ENCODE data around the gene URGCP.

Gene URGCP

GRCh38 chr7:43943417-43944187 lies 37.2 kb upstream of the URGCP start:
- Histone ChIP-seq H3K27me3 (ENCODE audit: insufficient read depth, low read length) (no peaks in the 10 kb centered on the region), H3F3A (ENCODE audit: insufficient read depth, low read length) (no peaks in the 10 kb centered on the region), H3K79me2 (ENCODE audit: insufficient read depth, low read length) (no peaks in the 10 kb centered on the region), H3K36me3 (ENCODE audit: insufficient read depth, low read length) (no peaks in the 10 kb centered on the region), H3K27ac (ENCODE audit: low read depth, low read length, poor library complexity, severe bottlenecking) (no peak overlapping the region), H4K20me1 (ENCODE audit: insufficient read depth, low read length) (no peaks in the 10 kb centered on the region), H3K4me2 (ENCODE audit: low read length) (no peak overlapping the region), H3K4me3 (ENCODE audit: low read depth, low read length, poor library complexity, severe bottlenecking) (no peak overlapping the region), H2AFZ (ENCODE audit: low read length) (no peak overlapping the region), H3K4me1 (ENCODE audit: insufficient read depth, low read length, severe bottlenecking) (no peaks in the 10 kb centered on the region), H3K9ac (ENCODE audit: low read length) (no peak overlapping the region), H3K9me2 (ENCODE audit: low read depth, low read length) (no peaks in the 10 kb centered on the region), H3K9me3 (ENCODE audit: low read length) (no peaks in the 10 kb centered on the region)
- no peak for TF ChIP-seq CTCF (IDR thresholded peaks at IDR 0.05; ENCODE audit: low read length)
- TF ChIP-seq EZH2 (IDR thresholded peaks at IDR 0.05; ENCODE audit: borderline replicate concordance, low read length), result no peak

- H3K9ac ChIP-seq (ENCODE audit: low read length), result no peak overlapping the region
- no peak overlapping the region for H3K27ac ChIP-seq (ENCODE audit: low read depth, low read length, poor library complexity, severe bottlenecking)
- no peaks in the 10 kb centered on the region for H3K9me3 ChIP-seq (ENCODE audit: low read length)
- no peaks in the 10 kb centered on the region for H3K9me2 ChIP-seq (ENCODE audit: low read depth, low read length)
- no peak overlapping the region for H2AFZ ChIP-seq (ENCODE audit: low read length)
- no peaks in the 10 kb centered on the region for H3K36me3 ChIP-seq (ENCODE audit: insufficient read depth, low read length)
- H3K4me2 ChIP-seq (ENCODE audit: low read length), result no peak overlapping the region
- no peak overlapping the region for H3K4me3 ChIP-seq (ENCODE audit: low read depth, low read length, poor library complexity, severe bottlenecking)
- TF ChIP-seq EZH2 (IDR thresholded peaks at IDR 0.05; ENCODE audit: borderline replicate concordance, low read length), result no peak
- TF ChIP-seq CTCF (IDR thresholded peaks at IDR 0.05; ENCODE audit: low read length), result peak; percentile 29; the same call in 1 of the 2 replicates
- H3K79me2 ChIP-seq (ENCODE audit: insufficient read depth, low read length), result no peaks in the 10 kb centered on the region
- H4K20me1 ChIP-seq (ENCODE audit: insufficient read depth, low read length), result no peaks in the 10 kb centered on the region
- H3K4me1 ChIP-seq (ENCODE audit: insufficient read depth, low read length, severe bottlenecking), result no peaks in the 10 kb centered on the region
- H3K27me3 ChIP-seq (ENCODE audit: insufficient read depth, low read length), result no peaks in the 10 kb centered on the region
- no peaks in the 10 kb centered on the region for H3F3A ChIP-seq (ENCODE audit: insufficient read depth, low read length)
These were observed 36.6 kb upstream of the URGCP start for GRCh38 chr7:43942997-43943396.

DNA sequence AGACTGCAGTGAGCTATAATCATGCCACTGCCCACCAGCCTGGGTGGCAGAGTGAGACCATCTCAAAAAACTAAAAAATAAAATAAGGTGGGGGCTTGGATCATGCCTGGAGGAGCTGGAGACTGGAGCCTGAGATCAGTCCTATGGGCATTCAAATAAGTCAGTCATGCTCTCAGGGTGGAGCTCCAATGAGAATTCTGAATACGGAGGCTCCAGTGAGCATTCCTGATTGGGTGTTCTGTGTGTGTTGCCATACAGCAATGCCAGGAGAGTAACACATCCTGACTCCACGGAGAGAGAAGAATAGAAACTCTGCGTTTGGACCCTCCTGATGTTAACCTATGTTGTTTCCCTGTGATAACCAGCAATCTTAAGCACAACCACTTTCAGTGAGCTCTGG lies 35.9 kb upstream of the URGCP start:
- no peak overlapping the region for H3K4me3 ChIP-seq (ENCODE audit: low read depth, low read length, poor library complexity, severe bottlenecking)
- H2AFZ ChIP-seq (ENCODE audit: low read length), result no peak overlapping the region
- no peaks in the 10 kb centered on the region for H3K9me2 ChIP-seq (ENCODE audit: low read depth, low read length)
- no peak overlapping the region for H3K4me2 ChIP-seq (ENCODE audit: low read length)
- H3K27me3 ChIP-seq (ENCODE audit: insufficient read depth, low read length), result no peaks in the 10 kb centered on the region
- H3K27ac ChIP-seq (ENCODE audit: low read depth, low read length, poor library complexity, severe bottlenecking), result no peak overlapping the region
- H3K79me2 ChIP-seq (ENCODE audit: insufficient read depth, low read length), result no peaks in the 10 kb centered on the region
- no peaks in the 10 kb centered on the region for H3K9me3 ChIP-seq (ENCODE audit: low read length)
- no peaks in the 10 kb centered on the region for H4K20me1 ChIP-seq (ENCODE audit: insufficient read depth, low read length)
- H3K4me1 ChIP-seq (ENCODE audit: insufficient read depth, low read length, severe bottlenecking), result no peaks in the 10 kb centered on the region
- TF ChIP-seq CTCF (IDR thresholded peaks at IDR 0.05; ENCODE audit: low read length), result no peak
- no peak for TF ChIP-seq EZH2 (IDR thresholded peaks at IDR 0.05; ENCODE audit: borderline replicate concordance, low read length)
- H3F3A ChIP-seq (ENCODE audit: insufficient read depth, low read length), result no peaks in the 10 kb centered on the region
- no peaks in the 10 kb centered on the region for H3K36me3 ChIP-seq (ENCODE audit: insufficient read depth, low read length)
- H3K9ac ChIP-seq (ENCODE audit: low read length), result no peak overlapping the region
